ENCODE measurements around the gene KIF17.

The KIF17 gene

GRCh38 chr1:20632386-20632785, 85.4 kb downstream of the KIF17 start:
- no peak overlapping the region for H3K4me3 ChIP-seq (ENCODE audit: low read depth, low read length)

GRCh38 chr1:20630729-20631128, 87.1 kb downstream of the KIF17 start:
- H3K4me3 ChIP-seq (ENCODE audit: low read depth, low read length), result no peak overlapping the region

- H3K4me3 ChIP-seq (ENCODE audit: low read depth, low read length), result no peak overlapping the region
Observed at GRCh38 chr1:20626524-20626923, 91.3 kb downstream of the KIF17 start.

GRCh38 chr1:20626098-20626427, 91.7 kb downstream of the KIF17 start:
- no peak overlapping the region for H3K4me3 ChIP-seq (ENCODE audit: low read depth, low read length)

- no peak overlapping the region for H3K4me3 ChIP-seq (ENCODE audit: low read depth, low read length)
Observed at GRCh38 chr1:20625176-20626097, 92.4 kb downstream of the KIF17 start.

GRCh38 chr1:20624709-20625108, 93.1 kb downstream of the KIF17 start:
- H3K4me3 ChIP-seq (ENCODE audit: low read depth, low read length), result no peak overlapping the region

GRCh38 chr1:20621012-20621411, 96.8 kb downstream of the KIF17 start:
- no peak overlapping the region for H3K4me3 ChIP-seq (ENCODE audit: low read depth, low read length)

- no peak overlapping the region for H3K4me3 ChIP-seq (ENCODE audit: low read depth, low read length)
Observed at GRCh38 chr1:20619999-20620398, 97.8 kb downstream of the KIF17 start.

GRCh38 chr1:20618550-20618949, 99.3 kb downstream of the KIF17 start:
- H3K4me3 ChIP-seq (ENCODE audit: low read depth, low read length), result no peak overlapping the region

GRCh38 chr1:20616847-20617487, 100.8 kb downstream of the KIF17 start:
- no peak overlapping the region for H3K4me3 ChIP-seq (ENCODE audit: low read depth, low read length)

- no peak overlapping the region for H3K4me3 ChIP-seq (ENCODE audit: low read depth, low read length)
Observed at GRCh38 chr1:20615946-20616846, 101.6 kb downstream of the KIF17 start.

GRCh38 chr1:20614131-20614579, 103.7 kb downstream of the KIF17 start:
- H3K4me3 ChIP-seq (ENCODE audit: low read depth, low read length), result no peak overlapping the region
